Measurements from ENCODE around the gene CPVL.

CPVL gene

DNA sequence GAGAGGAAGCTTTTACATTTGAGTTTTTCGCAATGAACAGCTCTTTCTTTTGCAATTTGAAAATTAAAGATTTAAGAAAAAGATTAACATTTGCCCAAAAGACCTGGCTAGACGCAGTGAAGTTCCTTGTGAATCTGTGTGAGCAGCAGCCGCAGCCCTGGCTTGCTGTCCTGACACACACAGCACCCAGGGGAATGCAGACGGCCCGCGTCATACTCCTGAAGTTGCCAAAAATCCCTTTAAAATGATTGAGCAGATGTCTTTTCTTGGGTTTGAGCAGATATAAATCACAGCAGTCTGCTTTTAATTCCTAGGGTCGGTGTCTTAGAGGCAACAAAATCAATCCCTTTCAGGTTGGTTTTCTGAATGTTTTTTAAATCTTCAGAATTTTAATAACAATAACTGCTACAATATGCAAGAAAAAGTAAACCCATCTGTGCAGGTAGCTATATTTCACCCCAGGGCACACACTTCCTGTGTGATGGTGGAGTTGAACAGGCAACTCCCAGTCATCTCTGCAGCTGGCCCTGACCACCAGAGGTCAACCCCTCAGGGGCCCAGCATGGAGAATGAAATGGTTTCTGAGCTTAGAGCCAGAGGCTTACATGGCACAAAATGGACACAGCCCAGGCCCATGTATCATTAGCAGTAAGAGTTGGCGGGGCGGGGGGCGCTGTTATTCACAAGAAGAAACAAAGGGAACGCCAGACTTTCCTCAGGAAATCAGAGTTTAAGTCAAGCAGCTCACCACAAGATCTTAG is 156.0 kb downstream of the CPVL start:
- TF ChIP-seq, protein P1, sequence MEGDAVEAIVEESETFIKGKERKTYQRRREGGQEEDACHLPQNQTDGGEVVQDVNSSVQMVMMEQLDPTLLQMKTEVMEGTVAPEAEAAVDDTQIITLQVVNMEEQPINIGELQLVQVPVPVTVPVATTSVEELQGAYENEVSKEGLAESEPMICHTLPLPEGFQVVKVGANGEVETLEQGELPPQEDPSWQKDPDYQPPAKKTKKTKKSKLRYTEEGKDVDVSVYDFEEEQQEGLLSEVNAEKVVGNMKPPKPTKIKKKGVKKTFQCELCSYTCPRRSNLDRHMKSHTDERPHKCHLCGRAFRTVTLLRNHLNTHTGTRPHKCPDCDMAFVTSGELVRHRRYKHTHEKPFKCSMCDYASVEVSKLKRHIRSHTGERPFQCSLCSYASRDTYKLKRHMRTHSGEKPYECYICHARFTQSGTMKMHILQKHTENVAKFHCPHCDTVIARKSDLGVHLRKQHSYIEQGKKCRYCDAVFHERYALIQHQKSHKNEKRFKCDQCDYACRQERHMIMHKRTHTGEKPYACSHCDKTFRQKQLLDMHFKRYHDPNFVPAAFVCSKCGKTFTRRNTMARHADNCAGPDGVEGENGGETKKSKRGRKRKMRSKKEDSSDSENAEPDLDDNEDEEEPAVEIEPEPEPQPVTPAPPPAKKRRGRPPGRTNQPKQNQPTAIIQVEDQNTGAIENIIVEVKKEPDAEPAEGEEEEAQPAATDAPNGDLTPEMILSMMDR (conservative IDR thresholded peaks at IDR 0.05; ENCODE audit: low read length), result no peak
- DNase-seq (ENCODE audit: low read depth), result peak; percentile 77
- no peak overlapping the region for H3K4me3 ChIP-seq (ENCODE audit: low read length)

DNA sequence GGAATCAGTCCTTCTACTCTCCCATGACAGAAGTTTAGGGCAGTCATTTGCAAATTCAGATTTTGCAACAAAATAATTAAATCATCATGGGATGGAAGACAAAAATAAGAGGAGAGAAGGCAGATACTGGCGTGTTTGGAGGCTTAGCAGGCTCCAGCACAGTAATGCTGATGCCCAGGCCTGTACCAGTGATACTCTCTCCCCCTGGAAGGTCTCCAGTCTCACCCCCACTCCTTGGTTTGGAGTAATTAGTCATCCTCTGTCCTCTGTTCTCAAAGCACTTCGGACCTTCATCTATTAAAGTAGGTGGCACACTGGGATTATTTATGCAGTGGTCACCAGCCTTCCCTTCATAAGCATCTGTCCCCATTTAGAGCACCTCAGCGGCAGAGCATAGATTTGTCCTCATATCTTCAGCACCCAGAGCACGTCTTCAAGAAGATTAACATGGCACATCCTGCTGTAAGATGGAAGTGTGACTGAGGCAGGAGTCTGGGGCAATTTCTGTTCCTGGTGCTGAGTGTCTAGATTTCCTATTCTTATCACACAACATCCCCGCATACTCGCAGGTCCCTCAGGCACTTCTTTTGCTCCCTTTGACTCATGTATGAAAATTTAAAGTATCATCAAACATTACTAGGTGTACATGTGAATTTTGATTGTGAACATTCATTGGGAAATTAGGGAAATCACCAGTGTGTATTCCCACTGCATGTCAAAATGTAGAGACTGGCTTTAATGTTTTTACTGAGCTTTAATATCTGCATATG is 156.9 kb downstream of the CPVL start:
- H3K4me3 ChIP-seq (ENCODE audit: low read length), result no peak overlapping the region
- TF ChIP-seq, protein P1 (conservative IDR thresholded peaks at IDR 0.05; ENCODE audit: low read length), result no peak
- DNase-seq (ENCODE audit: low read depth), result no peak

DNA sequence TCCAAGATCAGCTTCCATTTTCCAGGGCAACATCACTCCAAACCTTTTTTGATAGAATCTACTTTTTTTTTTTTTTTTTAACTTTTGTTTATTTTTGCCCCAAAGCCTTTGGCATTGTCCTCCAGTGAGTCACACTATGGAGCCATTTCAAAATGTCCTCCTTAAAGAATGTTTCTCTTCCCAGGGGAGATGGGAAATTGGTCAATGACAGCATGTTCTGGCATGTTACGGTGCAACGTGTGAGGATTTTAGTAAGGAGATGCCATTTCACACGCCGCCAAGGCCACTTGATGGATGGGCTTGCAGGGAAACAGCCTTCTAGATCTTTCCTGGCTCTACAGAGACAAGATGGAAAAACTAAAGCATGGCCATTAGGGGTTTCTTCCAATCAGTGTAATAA is 157.5 kb downstream of the CPVL start:
- DNase-seq (ENCODE audit: low read depth), result peak; percentile 99
- TF ChIP-seq, protein P1 (conservative IDR thresholded peaks at IDR 0.05; ENCODE audit: low read length), result no peak
- no peak overlapping the region for H3K4me3 ChIP-seq (ENCODE audit: low read length)

DNA sequence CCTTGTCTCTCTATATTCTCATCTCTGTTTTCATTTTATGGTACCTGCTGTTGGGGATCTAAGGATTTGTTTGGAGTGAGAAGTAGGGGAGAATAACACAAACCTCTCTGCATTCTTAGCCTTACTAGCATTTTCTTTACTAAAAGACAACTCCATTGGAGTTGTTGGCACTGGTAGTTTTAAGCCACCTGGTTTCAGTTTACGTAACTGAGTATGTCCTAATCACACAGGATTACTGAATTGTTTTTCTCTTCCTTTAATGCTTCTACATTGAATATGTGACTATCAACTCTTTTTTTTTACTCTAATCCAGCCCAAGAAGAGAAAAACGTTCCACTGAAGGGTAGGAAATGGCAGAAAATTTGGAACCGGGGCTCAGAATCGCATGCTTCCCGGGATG is 158.2 kb downstream of the CPVL start:
- H3K4me3 ChIP-seq (ENCODE audit: low read length), result no peak overlapping the region
- DNase-seq (ENCODE audit: low read depth), result peak; percentile 73
- TF ChIP-seq, protein P1 (conservative IDR thresholded peaks at IDR 0.05; ENCODE audit: low read length), result no peak

DNA sequence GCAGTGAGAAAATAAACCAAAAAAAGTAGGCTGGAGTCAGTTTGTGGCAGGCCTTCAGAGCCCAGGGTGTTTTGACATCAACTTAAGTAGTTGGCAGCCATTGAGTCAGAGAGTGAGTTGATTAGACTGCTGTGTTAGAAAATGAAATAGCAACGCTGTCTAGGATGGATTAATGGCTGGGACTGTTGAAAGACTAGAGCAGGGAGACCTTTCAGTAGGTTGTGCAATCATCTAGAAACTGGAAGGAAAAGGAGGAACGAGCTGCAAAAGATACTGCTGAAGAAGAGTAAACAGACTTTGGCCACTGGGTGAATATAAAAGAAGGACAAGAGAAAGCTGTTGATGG is 159.6 kb downstream of the CPVL start:
- TF ChIP-seq, protein P1 (conservative IDR thresholded peaks at IDR 0.05; ENCODE audit: low read length), result no peak
- DNase-seq (ENCODE audit: low read depth), result peak; percentile 92
- H3K4me3 ChIP-seq (ENCODE audit: low read length), result no peak overlapping the region

DNA sequence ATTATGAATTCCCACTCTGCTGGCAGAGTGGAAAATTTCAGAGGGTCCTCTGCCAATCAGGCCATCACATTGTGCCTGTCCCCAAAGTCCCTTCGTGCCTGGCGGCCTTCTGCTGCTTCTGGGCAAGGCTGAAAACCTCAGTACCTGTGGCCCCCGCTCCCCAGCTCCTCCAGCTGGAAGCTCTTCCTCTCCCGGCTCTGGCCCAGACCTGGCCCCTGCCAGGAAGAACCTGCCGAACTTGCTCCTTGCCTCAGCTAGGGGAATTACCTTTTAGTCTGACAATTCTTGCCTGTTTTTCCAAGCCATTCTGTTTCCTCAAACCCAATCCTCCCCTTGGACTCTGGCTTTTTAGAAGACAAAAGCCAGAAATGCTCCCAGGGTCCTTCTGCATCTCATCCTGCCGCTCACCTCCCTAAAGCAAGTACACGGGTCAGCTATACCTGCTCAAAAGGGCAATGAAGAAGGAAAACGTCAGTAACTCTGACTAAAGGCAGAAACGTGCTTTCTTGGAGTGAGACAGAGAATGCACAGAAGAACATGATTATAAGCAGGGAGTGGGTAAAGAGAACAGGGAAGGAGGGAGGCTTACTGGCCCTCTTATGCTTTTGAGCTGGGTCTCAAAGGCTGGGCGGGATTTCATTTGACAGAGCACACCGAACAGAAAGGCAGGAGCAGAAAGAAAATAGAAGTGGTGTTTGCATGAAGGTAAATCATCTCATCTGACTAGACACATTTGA is 160.1 kb downstream of the CPVL start:
- TF ChIP-seq, protein P1 (conservative IDR thresholded peaks at IDR 0.05; ENCODE audit: low read length), result no peak
- no peak for DNase-seq (ENCODE audit: low read depth)
- H3K4me3 ChIP-seq (ENCODE audit: low read length), result no peak overlapping the region
